ENCODE data around the gene ASIC1. TPM values are rescaled to one million over a fixed set of nuclear protein-coding genes. Genes with fewer than 3 reads are reported as not detected.

ASIC1 gene
- total and polyA plus RNA-seq, 7 donors = 0.20 to 0.82 (median 0.32) TPM

DNA sequence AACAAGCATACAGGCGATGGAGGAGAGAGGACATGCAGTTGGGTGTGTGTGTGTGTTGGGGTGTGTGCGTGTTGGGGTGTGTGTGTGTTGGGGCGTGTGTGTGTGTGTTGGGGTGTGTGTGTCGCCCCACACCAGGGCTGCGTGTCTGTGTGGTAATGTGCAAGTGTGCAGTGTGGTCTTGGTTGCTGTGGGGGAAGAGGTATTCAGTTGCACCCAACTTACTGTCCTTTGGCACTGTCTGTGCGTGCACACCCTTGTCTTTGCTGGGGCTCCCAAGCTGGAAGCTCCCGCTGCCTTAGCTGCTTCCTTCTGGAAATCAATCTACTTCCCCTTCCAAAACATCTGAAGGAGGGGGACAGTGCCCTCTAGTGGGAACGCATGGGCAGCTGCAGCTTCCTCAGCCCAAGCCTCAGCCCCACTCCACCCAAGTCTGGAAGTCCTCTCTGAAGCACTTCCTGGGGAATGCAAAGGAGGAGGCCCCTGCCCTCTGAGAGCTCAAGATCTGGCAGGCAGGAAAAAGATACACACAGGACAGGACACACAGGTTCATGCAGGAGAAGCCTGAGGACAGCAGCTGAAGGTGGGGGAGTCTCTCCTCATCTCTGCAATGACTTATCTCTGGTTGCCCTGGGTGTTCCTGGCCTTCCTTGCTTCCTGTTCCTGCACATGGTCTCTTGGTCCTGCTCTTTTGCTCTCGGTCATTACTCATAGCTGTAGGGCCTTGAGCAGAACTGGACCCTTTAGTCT is 13.1 kb downstream of the ASIC1 start:
- WGBS, 3 donors = 39 to 50% (median 43%) methylated on average over 9 of the region's 9 CpGs
- TF ChIP-seq, protein P1, sequence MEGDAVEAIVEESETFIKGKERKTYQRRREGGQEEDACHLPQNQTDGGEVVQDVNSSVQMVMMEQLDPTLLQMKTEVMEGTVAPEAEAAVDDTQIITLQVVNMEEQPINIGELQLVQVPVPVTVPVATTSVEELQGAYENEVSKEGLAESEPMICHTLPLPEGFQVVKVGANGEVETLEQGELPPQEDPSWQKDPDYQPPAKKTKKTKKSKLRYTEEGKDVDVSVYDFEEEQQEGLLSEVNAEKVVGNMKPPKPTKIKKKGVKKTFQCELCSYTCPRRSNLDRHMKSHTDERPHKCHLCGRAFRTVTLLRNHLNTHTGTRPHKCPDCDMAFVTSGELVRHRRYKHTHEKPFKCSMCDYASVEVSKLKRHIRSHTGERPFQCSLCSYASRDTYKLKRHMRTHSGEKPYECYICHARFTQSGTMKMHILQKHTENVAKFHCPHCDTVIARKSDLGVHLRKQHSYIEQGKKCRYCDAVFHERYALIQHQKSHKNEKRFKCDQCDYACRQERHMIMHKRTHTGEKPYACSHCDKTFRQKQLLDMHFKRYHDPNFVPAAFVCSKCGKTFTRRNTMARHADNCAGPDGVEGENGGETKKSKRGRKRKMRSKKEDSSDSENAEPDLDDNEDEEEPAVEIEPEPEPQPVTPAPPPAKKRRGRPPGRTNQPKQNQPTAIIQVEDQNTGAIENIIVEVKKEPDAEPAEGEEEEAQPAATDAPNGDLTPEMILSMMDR (IDR thresholded peaks at IDR 0.05) = peak; percentile 89
- Histone ChIP-seq H3K27ac (no peak overlapping the region), H3K9me3 (no peaks in the 10 kb centered on the region), H3K36me3 (ENCODE audit: insufficient read depth in 1 of 2, low read depth in 1 of 2) (no peaks in the 10 kb centered on the region), H3K4me1 (peaks cover 3% of the 10 kb centered on the region), H3K27me3 (ENCODE audit: insufficient read depth in 3 of 3, low read length in 2 of 3) (no peaks in the 10 kb centered on the region), H3K4me3 (no peak overlapping the region)
- intact Hi-C loops (cut with DNase I) = loop anchor here (1.0 to 5.0 kb wide), 4 partner anchors 31 to 198 kb away; no protein-coding TSS in a partner anchor
- ATAC-seq (peak; percentile 73 to 84 (median 76)), DNase-seq (peak; percentile 75 to 86)

DNA sequence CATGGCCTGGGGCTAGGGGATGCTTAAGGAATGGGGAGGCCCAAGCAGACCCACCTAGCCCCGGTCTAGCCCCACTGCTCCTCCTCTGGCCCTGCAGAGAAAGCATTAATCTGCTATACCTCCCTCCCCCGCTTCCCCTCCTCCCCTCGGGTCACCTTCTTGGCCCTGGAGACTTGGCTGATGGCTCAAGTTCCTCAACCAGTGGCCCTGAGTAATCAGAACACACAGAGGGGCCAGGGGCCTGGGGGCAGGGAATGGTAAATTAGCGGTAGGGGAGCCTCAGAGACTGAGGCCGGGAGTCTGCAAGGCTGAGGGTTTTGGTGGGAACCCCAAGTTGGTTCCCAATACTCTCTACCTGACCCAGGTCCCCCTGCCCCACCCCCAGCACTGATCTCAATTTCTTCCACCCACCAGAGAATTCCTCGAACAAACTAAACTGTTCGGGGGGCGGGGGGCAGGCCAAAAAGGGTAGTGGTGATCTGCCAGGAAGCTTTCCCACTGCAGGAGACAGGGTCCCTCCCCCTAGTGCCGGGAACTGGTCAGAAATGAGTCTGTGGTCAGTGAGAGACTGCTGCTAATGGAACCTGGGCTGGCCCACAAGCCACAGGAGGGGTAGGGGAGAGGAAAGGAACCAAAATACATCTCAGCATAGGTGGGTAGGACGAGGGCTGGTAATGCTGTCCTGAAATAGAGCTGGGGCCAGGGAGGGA is 15.0 kb downstream of the ASIC1 start:
- intact Hi-C loops (cut with DNase I) = loop anchor here (5.0 kb wide), 2 partner anchors 105 to 200 kb away; no protein-coding TSS in a partner anchor
- H3K27me3 ChIP-seq (ENCODE audit: insufficient read depth in 3 of 3, low read length in 2 of 3) = no peaks in the 10 kb centered on the region
- TF ChIP-seq, protein P1 (IDR thresholded peaks at IDR 0.05) = no peak
- ATAC-seq (no peak), DNase-seq (no peak)
- no peak overlapping the region for H3K4me3 ChIP-seq
- no peaks in the 10 kb centered on the region for H3K36me3 ChIP-seq (ENCODE audit: insufficient read depth in 1 of 2, low read depth in 1 of 2)
- H3K27ac ChIP-seq = no peak overlapping the region
- H3K4me1 ChIP-seq = peaks cover 4% of the 10 kb centered on the region
- 68 to 72% (median 69%) methylated on average over 10 of the region's 10 CpGs for WGBS, 3 donors
- no peaks in the 10 kb centered on the region for H3K9me3 ChIP-seq

DNA sequence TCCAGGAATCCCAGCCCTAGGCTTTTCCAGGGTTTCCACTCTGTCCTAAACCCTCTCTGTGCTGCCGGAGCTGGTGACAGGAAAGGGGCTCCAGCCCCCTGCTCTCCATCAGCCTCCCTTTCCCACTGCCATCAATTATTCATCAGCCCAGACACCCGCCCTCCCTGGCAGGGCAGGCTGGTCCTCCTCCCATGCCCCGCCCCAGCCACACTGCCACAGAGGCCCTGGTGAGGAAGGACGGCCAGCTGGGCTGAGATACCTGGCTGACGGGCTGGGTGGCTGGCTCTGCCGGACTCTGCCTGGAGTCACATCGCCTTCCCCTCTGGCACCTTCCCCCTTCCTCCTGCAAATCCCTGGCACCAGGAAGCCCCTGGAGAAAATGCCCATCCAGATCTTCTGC is 15.8 kb downstream of the ASIC1 start:
- DNase-seq (no peak), ATAC-seq (no peak)
- Histone ChIP-seq H3K36me3 (ENCODE audit: insufficient read depth in 1 of 2, low read depth in 1 of 2) (no peaks in the 10 kb centered on the region), H3K4me3 (no peak overlapping the region), H3K9me3 (no peaks in the 10 kb centered on the region), H3K27ac (no peak overlapping the region), H3K27me3 (ENCODE audit: insufficient read depth in 3 of 3, low read length in 2 of 3) (no peaks in the 10 kb centered on the region), H3K4me1 (peaks cover 4% of the 10 kb centered on the region)
- TF ChIP-seq, protein P1 (IDR thresholded peaks at IDR 0.05) = no peak
- intact Hi-C loops (cut with DNase I) = loop anchor here (1.0 to 5.0 kb wide), 3 partner anchors 30 to 201 kb away; no protein-coding TSS in a partner anchor
- 75 to 92% (median 82%) methylated on average over 6 to 7 of the region's 7 CpGs for WGBS, 3 donors

DNA sequence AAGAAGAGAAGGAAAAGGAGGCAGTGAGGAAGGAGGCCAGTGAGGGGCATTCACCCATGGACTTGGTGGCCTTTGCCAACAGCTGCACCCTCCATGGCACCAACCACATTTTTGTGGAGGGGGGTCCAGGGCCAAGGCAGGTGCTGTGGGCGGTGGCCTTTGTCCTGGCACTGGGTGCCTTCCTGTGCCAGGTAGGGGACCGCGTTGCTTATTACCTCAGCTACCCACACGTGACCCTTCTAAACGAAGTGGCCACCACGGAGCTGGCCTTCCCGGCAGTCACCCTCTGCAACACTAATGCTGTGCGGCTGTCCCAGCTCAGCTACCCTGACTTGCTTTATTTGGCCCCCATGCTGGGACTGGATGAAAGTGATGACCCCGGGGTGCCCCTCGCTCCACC is 16.3 kb downstream of the ASIC1 start:
- ATAC-seq = no peak
- intact Hi-C loops (cut with DNase I) = loop anchor here (1.0 to 5.0 kb wide), 3 partner anchors 30 to 201 kb away; no protein-coding TSS in a partner anchor
- H3K4me3 ChIP-seq = no peak overlapping the region
- peaks cover 4% of the 10 kb centered on the region for H3K4me1 ChIP-seq
- no peak overlapping the region for H3K27ac ChIP-seq
- no peaks in the 10 kb centered on the region for H3K36me3 ChIP-seq (ENCODE audit: insufficient read depth in 1 of 2, low read depth in 1 of 2)
- H3K9me3 ChIP-seq = no peaks in the 10 kb centered on the region
- WGBS, 3 donors = 75 to 82% (median 81%) methylated on average over 10 of the region's 10 CpGs
- DNase-seq = no peak
- H3K27me3 ChIP-seq (ENCODE audit: insufficient read depth in 3 of 3, low read length in 2 of 3) = no peaks in the 10 kb centered on the region
- TF ChIP-seq, protein P1 (IDR thresholded peaks at IDR 0.05) = no peak
